ENCODE data around the gene NOS3.
"Not testable (repeated sequence)": the region's sequence is repeated elsewhere in the genome, so short reads cannot be mapped to it uniquely, and the experiment has no call there.

Gene NOS3

GRCh38 chr7:151005566-151005965 lies 14.7 kb downstream of the NOS3 start:
- no peak for DNase-seq

DNA sequence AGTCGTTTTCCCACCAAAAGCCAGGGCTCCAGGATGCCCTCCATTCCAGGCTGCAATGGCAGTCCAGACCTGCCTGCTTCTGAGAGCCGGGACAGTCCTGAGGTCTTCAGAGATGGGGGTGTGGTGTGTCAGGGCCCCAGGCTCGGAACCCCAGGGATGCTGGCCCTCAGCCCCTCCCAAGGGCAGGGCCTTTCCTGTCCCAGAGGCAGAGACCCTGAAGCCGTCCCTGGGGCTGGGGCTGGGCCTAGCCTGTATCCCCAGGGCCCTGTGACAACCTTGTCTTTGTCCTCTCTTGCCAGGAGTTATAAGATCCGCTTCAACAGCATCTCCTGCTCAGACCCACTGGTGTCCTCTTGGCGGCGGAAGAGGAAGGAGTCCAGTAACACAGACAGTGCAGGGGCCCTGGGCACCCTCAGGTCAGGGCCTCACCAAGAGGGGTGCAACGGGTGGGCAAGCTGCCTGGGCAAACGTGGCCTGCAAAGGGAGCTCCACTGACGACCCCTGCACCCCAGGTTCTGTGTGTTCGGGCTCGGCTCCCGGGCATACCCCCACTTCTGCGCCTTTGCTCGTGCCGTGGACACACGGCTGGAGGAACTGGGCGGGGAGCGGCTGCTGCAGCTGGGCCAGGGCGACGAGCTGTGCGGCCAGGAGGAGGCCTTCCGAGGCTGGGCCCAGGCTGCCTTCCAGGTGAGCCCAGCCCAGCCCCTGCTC lies 15.9 kb downstream of the NOS3 start:
- DNase-seq: no peak

- no peak for DNase-seq
These were observed 16.7 kb downstream of the NOS3 start for GRCh38 chr7:151007469-151007898.

GRCh38 chr7:151008143-151008510 lies 17.3 kb downstream of the NOS3 start:
- no peak for DNase-seq

DNA sequence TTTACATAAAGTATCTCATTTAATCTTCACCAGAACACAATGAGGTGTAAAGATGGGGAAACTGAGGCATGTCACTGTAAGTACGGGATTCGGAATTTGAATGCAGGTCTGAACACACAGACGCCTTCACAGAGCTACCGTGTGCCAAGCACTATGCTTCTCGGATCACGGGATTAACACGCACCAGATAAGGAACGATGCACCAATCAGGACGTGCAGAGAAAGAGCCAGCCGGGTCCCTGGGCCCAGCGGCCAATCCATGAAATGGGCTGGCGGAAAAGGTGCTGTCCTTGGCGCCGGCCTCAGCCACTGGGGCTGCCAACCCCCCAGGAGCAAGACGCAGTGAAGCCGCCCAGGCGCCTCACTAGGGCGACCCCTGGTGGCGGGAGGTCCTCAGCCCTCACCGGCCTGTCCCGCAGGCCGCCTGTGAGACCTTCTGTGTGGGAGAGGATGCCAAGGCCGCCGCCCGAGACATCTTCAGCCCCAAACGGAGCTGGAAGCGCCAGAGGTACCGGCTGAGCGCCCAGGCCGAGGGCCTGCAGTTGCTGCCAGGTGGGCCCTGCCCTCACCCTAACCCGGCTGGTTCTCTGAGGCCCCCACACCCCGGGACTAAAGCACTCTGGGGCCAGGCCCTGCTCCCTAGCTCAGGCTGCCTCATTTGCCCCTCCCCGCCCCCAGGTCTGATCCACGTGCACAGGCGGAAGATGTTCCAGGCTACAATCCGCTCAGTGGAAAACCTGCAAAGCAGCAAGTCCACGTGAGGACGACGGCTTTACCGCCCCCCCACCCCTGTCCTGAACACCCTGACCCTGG lies 17.9 kb downstream of the NOS3 start:
- DNase-seq: no peak

DNA sequence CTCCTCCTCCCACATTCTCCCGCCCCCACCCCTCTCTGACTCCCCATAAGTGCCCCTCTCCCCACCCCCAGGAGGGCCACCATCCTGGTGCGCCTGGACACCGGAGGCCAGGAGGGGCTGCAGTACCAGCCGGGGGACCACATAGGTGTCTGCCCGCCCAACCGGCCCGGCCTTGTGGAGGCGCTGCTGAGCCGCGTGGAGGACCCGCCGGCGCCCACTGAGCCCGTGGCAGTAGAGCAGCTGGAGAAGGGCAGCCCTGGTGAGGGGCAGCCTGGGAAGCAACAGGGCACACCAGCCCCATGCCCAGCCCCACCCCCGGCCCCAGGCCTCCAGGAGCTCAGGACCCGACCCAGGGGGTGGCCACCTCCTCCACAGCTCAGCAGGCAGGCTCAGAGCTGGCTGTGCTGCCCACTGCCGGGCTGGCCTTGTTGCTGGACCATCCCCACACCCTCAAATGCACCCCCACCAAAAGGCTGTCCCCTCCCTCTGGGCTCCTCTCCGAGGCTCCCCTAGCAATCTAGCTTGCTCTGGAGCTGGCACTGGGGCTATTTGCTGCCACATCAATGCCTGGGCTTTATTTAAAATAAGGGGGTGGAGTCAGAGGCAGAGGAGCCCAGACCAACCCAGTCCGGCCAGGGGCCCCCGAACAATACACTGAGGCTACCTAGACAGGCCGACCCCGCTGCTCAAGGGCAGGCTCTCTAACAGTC lies 18.7 kb downstream of the NOS3 start:
- DNase-seq: no peak

- no peak for DNase-seq
These were observed 19.2 kb downstream of the NOS3 start for GRCh38 chr7:151010037-151010306.

DNA sequence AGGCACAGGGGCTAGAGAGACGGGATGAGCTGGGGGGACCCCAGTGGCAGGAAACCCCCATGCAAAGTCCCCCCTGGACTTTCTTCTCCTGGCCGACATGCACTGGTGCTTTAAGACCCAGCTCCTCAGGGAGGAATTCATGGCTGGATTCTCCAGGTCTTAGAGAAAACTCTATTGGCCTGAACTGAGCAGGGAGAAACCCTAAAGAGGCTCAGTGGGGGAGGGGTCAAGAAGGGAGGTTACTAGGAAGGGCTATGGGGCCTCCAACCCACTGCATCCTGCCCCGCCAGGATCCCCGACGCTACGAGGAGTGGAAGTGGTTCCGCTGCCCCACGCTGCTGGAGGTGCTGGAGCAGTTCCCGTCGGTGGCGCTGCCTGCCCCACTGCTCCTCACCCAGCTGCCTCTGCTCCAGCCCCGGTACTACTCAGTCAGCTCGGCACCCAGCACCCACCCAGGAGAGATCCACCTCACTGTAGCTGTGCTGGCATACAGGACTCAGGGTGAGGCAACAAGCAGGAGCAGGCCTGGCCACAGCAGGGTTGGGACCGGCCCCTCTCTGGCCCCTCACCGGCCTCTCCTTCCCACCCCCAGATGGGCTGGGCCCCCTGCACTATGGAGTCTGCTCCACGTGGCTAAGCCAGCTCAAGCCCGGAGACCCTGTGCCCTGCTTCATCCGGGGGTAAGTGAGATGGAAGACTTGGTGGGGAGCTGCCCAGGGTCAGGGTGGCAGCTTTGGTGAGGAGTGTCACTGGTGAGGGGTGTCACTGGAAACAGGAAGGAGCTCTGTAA lies 19.7 kb downstream of the NOS3 start:
- DNase-seq: no peak

- DNase-seq: no peak
These were observed 20.2 kb downstream of the NOS3 start for GRCh38 chr7:151011097-151011409.

DNA sequence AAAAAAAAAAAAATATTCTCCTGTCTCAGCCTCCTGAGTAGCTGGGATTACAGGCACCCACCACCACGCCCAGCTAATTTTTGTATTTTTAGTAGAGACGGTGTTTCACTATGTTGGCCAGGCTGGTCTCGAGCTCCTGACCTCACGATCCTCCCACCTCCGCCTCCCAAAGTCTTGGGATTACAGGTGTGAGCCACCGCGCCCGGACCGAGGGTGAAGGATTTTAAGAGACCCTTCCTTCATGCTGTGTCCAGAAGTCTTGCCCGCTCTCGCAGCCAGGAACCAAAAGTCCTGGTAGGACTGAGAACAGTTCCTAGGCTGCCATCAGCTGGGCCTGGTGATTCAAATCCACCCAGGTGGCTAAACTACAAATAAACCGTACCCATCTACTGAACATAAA lies 20.8 kb downstream of the NOS3 start:
- DNase-seq: not testable (repeated sequence)

- DNase-seq: no peak
These were observed 21.3 kb downstream of the NOS3 start for GRCh38 chr7:151012031-151012692.

DNA sequence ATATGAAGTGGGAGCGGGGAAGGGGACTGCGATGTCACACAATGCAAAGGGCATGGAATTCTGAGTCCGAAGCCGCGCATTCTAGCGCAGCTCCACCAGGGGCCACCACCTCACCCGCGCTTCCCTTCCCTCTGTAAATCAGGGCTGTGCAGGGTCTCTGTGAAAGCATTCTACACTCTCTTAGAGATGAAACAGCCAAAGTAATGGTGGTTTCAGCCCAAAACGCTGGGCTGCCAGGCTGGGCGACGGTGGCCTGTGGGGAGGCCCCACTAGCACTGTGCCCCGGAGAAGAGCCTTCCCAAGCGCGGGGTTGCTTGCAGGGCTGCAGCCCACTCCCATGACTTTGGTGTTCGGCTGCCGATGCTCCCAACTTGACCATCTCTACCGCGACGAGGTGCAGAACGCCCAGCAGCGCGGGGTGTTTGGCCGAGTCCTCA lies 22.1 kb downstream of the NOS3 start:
- no peak for DNase-seq

DNA sequence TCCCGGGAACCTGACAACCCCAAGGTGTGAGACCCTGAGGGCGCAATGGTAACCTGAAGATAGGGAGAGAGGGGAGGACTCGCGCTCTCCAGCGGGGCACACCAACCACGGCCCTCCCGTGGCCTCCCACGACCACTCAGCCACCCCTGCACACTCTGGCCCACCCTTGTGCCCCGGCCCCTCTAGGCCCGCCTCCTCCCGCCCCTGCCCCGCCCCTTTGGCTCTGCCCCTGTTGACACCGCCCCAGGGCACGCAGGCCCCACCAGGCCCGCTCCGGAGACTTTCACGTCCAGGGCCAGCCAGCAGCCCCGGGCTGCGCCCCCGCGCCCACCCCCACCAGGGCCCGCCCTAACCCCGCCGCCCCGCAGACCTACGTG lies 22.5 kb downstream of the NOS3 start:
- no peak for DNase-seq

DNA sequence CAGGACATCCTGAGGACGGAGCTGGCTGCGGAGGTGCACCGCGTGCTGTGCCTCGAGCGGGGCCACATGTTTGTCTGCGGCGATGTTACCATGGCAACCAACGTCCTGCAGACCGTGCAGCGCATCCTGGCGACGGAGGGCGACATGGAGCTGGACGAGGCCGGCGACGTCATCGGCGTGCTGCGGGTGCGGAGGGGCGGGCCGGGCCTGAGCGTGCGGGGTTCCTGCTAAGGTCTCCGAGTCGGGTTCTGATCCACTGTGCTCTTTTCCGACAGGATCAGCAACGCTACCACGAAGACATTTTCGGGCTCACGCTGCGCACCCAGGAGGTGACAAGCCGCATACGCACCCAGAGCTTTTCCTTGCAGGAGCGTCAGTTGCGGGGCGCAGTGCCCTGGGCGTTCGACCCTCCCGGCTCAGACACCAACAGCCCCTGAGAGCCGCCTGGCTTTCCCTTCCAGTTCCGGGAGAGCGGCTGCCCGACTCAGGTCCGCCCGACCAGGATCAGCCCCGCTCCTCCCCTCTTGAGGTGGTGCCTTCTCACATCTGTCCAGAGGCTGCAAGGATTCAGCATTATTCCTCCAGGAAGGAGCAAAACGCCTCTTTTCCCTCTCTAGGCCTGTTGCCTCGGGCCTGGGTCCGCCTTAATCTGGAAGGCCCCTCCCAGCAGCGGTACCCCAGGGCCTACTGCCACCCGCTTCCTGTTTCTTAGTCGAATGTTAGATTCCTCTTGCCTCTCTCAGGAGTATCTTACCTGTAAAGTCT lies 23.1 kb downstream of the NOS3 start:
- no peak for DNase-seq

GRCh38 chr7:151014950-151015349 lies 24.1 kb downstream of the NOS3 start:
- DNase-seq: no peak

DNA sequence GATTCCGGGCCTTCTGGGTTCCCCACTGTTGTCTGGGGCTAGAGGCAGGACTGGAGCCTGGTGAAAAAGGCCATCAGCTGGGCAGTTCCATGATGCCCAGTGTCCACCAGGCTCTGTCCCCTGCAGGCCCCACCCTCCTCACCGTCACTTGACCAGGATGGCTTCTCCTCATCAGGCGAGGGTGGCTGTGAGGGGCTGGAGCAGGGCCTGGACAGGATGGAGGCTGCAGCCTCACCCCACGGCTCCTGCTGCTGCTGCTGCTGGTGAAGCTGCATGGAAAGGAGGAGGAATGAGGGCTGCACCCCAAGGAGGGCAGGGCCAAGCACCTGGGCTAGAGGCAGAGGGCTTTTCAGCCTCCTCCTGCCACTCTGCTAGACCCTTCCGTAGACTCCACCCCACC lies 25.1 kb downstream of the NOS3 start:
- no peak for DNase-seq

GRCh38 chr7:151016505-151016904 lies 25.7 kb downstream of the NOS3 start:
- DNase-seq: no peak

GRCh38 chr7:151016942-151017341 lies 26.1 kb downstream of the NOS3 start:
- no peak for DNase-seq

- DNase-seq: no peak
These were observed 26.6 kb downstream of the NOS3 start for GRCh38 chr7:151017370-151017952.

DNA sequence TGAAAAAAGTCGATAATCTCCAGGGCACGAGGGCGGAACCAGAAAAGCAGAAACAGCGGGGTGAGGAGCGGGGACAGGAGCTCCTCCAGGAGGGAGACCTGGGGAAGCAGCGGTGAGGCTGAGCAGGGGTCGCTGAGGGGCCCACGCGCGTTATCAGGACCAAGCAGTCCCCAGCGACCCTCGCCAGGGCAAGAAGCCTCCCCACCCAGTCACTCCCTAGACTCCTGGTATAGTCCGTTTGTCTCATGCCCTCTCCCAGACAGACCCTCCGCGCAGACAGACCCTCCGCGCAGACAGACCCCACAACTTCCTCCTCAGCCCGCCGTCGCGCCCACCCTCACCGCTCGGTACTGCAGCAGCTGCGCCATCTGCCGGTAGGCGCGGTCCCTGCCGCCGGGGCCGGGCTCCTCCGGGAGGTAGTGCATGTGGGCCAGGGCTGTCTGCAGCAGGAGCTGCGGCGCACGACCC lies 27.2 kb downstream of the NOS3 start:
- no peak for DNase-seq

DNA sequence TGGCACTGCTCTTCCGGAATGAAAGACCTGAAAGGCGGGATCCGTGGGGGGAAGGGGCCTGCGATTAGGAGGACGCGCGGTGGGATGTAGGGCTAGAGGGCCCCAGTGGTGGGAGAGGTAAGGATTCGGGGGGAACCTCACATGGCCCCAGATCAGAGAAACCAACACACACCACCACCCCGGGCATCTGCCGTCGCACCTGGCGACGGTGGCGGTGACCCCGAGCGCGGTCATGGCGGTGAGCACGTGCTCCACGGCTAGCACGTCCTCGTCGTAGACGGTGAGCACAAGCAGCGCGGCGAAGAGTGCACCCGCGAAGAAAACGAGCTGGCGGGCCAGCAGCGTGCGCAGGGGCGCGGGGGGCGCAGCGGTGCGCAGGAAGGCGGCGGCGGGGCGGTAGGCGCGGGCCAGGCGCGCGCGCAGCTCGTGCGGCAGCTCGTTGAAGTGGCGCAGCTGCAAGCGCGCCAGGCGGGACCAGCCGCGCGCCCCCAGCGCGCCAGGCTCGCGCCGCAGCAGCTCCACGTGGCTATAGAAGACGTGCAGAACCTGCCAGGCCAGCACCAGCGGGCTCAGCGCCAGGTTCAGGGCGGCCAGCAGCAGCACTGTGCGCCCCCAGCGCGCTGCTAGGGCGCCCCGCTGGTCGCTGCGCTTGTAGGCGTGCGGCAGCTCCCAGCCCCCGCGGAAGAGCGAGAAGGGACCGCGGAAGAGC lies 27.8 kb downstream of the NOS3 start:
- DNase-seq: no peak
